ENCODE results near the gene PALB2.
"Not testable (repeated sequence)": the region's sequence is repeated elsewhere in the genome, so short reads cannot be mapped to it uniquely, and the experiment has no call there.

The PALB2 gene

GRCh38 chr16:23642246-23642774, 1.2 kb upstream of the PALB2 start:
- no peak for DNase-seq (ENCODE audit: low spot score)

GRCh38 chr16:23640615-23640930, 537 bp downstream of the PALB2 start:
- DNase-seq (ENCODE audit: low spot score): no peak

GRCh38 chr16:23635958-23636357, 5.2 kb downstream of the PALB2 start:
- DNase-seq (ENCODE audit: low spot score): no peak

GRCh38 chr16:23634461-23635036, 6.6 kb downstream of the PALB2 start:
- no peak for DNase-seq (ENCODE audit: low spot score)

GRCh38 chr16:23631874-23632273, 9.2 kb downstream of the PALB2 start:
- DNase-seq (ENCODE audit: low spot score): not testable (repeated sequence)

GRCh38 chr16:23629516-23629915, 11.6 kb downstream of the PALB2 start:
- DNase-seq (ENCODE audit: low spot score): no peak

GRCh38 chr16:23624092-23624491, 17.0 kb downstream of the PALB2 start:
- no peak for DNase-seq (ENCODE audit: low spot score)

GRCh38 chr16:23615805-23616204, 25.3 kb downstream of the PALB2 start:
- no peak for DNase-seq (ENCODE audit: low spot score)

- DNase-seq (ENCODE audit: low spot score): no peak
Measured at GRCh38 chr16:23611936-23612335, 29.2 kb downstream of the PALB2 start.

- DNase-seq (ENCODE audit: low spot score): not testable (repeated sequence)
Measured at GRCh38 chr16:23610905-23611304, 30.2 kb downstream of the PALB2 start.

GRCh38 chr16:23609929-23610328, 31.2 kb downstream of the PALB2 start:
- DNase-seq (ENCODE audit: low spot score): no peak

GRCh38 chr16:23608194-23608593, 32.9 kb downstream of the PALB2 start:
- DNase-seq (ENCODE audit: low spot score): no peak

- no peak for DNase-seq (ENCODE audit: low spot score)
Measured at GRCh38 chr16:23607726-23608125, 33.4 kb downstream of the PALB2 start.

- DNase-seq (ENCODE audit: low spot score): peak; percentile 80
Measured at GRCh38 chr16:23597003-23597756, 43.9 kb downstream of the PALB2 start.

GRCh38 chr16:23595951-23596720, 45.0 kb downstream of the PALB2 start, which contains the start of gene NDUFAB1:
NDUFAB1 (minus strand) TSS chr16:23596316; CDS start chr16:23596290, 26 bp downstream.
- peak; percentile 94 for DNase-seq (ENCODE audit: low spot score)

- no peak for DNase-seq (ENCODE audit: low spot score)
Measured at GRCh38 chr16:23595246-23595950, 45.7 kb downstream of the PALB2 start.

GRCh38 chr16:23594186-23594585, 46.9 kb downstream of the PALB2 start:
- DNase-seq (ENCODE audit: low spot score): no peak

GRCh38 chr16:23590181-23590580, 50.9 kb downstream of the PALB2 start:
- DNase-seq (ENCODE audit: low spot score): no peak

- DNase-seq (ENCODE audit: low spot score): no peak
Measured at GRCh38 chr16:23587726-23588125, 53.4 kb downstream of the PALB2 start.

GRCh38 chr16:23584186-23585076, 56.7 kb downstream of the PALB2 start:
- DNase-seq (ENCODE audit: low spot score): no peak

- DNase-seq (ENCODE audit: low spot score): not testable (repeated sequence)
Measured at GRCh38 chr16:23583271-23583670, 57.8 kb downstream of the PALB2 start.

Data from hematopoietic multipotent progenitor cell treated with erythropoietin and hydrocortisone succinate and interleukin-3 and kit ligand, for 17 days (in vitro differentiated cells).